Activated CD4-positive, alpha-beta T cell treated with anti-CD3 and anti-CD28 coated beads for 24 hours (primary cell): Measurements from ENCODE around the gene SNX21.

Experiments used
- DNase-seq, 2 donors: peaks; one replicate each; pipeline ENCODE4 v3.0.0-alpha.2; 2020; ENCODE audit warnings: low read depth in 2 of 2

Gene SNX21

DNA sequence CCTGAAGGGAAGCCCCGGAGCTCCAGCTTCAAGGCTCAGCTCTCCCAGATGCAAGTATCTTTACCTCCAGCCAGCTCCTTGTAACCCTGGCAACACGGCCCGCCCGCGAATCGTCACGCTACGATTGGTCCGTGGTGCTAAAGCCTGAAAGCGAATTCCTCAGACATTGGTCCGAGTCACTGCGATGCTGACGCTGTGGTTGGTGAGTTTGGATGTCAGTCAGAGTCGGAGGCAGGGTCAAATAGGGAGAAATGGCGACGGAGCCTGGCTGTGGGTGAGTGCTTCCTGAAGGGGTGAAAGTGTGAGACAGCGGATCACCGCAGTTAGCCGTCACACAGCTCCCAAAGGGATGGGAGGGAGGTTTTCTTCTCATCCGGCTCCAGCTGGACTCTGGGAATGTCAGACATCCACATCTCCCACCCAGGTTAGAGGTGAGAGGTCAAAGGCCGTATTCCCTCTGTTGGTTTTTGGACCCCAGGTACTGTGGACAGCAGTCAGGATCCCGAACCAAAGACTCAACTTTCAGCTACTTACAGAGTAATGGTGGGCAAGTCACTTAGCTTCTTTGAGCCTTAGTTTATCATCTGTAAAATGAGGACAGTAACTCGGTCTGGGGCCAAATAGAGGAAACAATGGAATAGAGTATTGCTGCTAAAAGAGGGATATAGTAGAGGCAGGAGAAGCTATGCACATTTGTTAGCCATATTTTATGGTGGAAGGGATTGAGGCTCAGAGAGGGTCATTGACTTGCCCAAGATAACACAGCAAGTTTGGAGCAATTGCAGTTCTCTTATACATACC, 47.6 kb downstream of the SNX21 start, which contains the start of gene ZSWIM1:
Gene ZSWIM1, plus strand, starts transcription at position 240 of the 801 bp plus-strand sequence. CDS start 1,366 bp downstream, outside the sequence.
- peak; percentile 98 to 99 for DNase-seq

DNA sequence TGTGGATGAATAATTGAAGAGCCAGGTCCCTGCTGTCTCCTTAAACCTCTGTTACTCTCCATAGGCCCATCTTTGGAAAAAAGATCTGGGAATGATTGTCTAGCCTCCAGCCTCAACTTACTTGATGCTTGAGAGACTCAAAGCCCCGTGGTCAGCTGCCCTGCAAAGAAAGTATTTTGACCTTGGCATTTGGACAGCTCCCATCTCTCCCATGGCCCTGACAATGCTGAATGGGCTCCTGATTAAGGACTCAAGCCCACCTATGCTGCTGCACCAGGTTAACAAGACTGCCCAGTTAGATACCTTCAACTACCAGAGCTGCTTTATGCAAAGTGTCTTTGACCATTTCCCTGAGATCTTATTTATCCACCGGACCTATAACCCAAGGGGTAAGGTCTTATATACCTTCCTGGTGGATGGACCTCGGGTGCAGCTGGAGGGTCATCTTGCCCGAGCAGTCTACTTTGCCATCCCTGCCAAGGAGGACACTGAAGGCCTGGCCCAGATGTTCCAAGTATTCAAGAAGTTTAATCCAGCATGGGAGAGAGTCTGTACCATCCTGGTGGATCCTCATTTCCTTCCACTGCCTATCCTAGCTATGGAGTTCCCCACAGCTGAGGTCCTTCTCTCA, 49.0 kb downstream of the SNX21 start:
- no peak for DNase-seq

DNA sequence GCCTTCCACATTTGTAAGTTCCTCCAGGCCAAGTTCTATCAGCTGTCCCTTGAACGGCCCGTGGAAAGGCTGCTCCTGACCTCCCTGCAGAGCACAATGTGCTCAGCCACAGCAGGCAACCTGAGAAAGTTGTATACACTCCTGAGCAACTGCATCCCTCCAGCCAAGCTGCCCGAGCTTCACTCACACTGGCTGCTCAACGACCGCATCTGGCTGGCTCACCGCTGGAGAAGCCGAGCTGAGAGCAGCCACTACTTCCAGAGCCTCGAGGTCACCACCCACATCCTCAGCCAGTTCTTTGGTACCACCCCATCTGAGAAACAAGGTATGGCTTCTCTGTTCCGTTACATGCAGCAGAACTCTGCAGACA, 49.5 kb downstream of the SNX21 start:
- DNase-seq, result no peak

DNA sequence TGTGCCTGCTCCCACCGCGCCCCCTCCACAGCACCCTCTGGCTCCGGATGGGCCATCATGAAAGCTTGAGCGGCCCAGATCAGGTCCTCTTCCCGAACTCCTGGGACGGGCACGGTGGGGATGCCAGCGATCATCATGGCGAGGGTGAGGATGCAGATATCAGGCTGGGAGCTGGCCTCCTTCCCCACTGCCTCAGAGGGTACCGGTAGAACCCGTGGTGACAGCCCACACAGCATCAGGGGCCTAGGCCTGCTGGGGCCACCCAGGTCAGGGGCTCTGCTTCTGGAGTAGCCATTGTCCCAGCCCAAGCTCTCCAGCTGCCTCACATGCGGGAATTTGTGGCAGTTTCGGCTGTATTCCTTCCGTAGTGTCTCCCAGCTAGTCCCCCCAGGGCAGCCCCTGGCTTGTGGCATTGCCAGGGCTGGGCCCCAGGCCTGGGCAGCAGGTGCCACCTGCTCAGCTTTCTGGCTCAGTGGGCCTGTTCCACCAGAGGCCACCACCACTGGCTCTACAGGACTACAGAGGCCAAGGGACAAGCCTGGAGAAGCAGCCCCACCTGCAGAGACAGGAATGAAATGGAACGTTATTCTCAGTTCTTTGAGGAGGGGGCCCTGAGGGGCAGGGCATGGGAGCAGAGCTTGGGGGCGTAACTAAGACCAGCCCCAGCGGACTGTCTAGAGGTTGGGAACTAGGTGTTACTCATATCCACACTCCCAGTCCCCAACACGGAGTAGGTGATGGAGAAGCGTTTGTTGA, 53.2 kb downstream of the SNX21 start:
- DNase-seq, result no peak

DNA sequence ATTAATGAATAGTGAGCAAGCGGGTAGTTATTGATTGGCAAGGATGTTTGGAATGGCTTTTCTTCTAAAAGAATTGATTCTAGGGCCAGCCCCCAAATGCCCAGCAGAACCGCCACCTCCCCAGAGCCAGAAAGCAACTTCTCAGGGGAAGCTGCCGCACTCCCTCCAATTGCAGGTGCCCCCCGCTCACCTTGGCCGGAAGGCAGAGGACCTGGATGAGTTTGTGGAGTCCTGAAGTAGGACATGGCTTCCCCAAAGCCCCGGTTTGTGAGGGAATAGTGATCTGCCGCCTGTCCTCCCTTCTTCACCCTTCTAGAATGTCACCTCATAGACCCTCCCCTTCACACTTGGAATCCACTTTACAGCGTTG, 53.7 kb downstream of the SNX21 start, which contains the start of gene SPATA25:
Gene SPATA25, minus strand, starts transcription at position 277 of the 370 bp plus-strand sequence. Its CDS starts 32 bp downstream, at position 245.
- DNase-seq, result no peak

DNA sequence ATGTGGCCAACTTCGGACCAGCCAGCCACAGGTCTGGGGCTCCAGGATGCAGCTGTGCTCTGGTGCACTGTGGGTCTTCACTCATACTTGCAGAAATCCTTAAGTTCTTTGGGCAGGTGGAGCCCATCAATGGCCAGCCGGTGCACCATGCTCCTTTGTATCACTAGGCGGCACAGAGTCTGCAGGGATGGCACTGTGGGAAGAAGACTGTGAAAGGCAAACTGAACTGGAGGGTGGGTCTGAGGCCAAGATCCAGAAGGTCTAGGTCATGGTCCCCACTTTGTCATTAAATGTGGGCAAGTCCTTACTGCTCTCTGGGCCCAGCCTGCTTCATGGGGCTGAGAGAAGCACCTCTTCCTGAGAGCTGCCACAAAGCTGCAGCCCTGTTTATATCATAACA, 55.1 kb downstream of the SNX21 start:
- no peak for DNase-seq

DNA sequence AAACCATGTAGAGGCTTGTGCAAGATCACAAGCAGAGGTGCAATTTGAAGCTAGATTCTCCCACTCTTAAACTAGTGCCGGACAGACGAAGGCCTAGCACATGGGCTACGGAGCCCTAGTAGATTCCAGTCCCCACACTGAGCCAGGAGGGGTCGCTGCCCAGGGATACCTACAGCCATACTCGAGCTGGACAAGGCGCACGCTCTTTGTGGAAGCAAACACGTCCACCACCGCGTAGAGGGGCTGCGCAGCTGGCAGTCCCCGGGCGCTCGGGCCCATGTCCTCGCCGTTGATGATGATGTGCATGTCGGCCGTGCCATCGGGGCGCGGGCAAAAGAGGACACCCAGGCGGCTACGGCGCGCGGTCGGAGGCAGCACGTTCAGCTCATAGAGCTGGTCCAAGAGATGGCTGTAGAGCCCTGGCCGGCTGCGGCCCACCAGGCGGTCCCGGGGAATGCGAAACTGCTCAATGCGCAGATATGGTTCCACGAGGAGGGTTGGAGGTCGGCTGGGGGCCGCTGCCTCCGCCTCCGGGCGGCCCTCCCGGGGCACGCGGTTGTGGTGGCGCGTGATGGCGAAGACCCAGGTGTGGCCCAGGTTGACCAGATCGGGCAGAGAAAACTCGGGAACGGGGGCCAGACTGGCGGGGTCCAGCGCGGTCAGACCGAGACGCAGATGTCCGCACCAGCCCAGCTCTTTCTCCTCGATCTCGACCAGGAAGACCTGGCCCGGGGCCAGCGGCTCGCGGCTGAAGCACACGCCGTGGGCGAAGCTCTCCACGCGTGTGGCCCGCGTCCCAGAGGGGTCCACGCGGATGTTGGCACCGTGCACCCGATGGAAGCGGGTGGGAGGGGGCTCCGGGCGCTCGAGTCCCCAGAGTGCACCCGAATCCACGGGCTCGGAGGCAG, 56.7 kb downstream of the SNX21 start:
- DNase-seq, result peak in 1 of 2 donors; percentile 16

DNA sequence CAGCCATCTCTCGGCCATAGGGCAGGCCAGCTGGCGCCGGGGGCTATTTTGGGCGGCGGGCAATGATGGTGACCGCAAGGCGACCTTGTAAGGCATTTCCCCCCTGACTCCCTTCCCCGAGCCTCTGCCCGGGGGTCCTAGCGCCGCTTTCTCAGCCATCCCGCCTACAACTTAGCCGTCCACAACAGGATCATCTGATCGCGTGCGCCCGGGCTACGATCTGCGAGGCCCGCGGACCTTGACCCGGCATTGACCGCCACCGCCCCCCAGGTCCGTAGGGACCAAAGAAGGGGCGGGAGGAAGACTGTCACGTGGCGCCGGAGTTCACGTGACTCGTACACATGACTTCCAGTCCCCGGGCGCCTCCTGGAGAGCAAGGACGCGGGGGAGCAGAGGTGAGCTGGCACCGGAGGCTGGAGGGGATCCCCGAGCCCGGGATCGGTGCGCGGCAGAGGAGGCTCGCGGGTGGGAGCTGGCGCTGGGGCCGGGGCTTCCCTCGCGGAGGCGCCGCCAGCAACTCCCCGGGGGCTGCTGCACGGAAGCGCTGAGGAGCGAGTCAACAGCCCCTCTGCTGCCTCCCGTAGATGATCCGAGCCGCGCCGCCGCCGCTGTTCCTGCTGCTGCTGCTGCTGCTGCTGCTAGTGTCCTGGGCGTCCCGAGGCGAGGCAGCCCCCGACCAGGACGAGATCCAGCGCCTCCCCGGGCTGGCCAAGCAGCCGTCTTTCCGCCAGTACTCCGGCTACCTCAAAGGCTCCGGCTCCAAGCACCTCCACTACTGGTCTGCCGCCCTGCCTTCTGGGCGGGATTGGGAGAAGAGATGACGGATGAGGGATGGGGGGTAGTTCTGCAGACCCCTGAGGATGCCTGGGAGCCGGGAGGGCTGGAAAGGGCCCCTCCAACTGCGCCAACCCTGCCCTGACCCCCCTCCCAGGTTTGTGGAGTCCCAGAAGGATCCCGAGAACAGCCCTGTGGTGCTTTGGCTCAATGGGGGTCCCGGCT, 57.7 kb downstream of the SNX21 start, which contains the start of the genes CTSA and NEURL2:
Gene CTSA, plus strand, starts transcription at position 351 of the 999 bp plus-strand sequence. Its CDS starts 234 bp downstream, at position 585.
Gene NEURL2, minus strand, starts transcription at position 224 of the 999 bp plus-strand sequence. Its CDS starts 217 bp downstream, at position 7.
- peak; percentile 77 to 78 for DNase-seq

DNA sequence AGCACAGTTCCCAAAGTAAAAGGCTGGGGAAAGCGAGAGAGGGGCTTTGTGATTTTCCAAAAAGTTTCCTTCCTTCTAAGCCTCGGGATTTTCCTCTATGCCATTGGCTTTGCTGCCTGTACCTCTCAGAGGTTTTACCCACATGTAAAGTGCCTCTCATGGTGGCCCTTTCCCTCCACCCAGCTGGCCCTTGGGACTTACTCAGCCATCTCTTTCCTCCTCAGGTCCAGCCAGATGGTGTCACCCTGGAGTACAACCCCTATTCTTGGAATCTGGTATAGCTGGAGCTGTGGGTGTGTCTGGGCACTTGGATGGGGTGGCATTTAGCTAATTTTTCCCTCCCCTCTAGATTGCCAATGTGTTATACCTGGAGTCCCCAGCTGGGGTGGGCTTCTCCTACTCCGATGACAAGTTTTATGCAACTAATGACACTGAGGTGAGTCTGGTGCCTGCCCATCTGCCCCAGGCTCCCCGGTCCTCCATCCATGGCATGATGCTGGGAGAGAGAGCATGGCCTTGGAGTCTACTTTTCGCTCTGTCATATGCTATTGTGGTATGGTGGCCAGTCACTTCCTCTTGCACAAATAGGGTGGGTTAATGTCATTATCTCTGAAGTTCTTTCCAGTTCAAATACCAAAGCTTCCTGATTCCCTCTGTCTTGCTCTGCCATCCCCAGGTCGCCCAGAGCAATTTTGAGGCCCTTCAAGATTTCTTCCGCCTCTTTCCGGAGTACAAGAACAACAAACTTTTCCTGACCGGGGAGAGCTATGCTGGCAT, 58.6 kb downstream of the SNX21 start:
- DNase-seq, result no peak
